Endometrium (tissue), 2 donors: ENCODE data around the gene SMCO2.

Experiments
- FAIRE-seq: peaks from 2 replicates; lab custom pipeline; 2012; peaks lifted over from hg19 to GRCh38; lab: Jason Lieb, UNC
- donor health status: control.
- donor health status: control.

SMCO2 gene

GRCh38 chr12:27500546-27500945 is 54.0 kb downstream of the SMCO2 start:
- no peak for FAIRE-seq

GRCh38 chr12:27502021-27502435 is 55.5 kb downstream of the SMCO2 start:
- FAIRE-seq = no peak

- FAIRE-seq = no peak
Measured at GRCh38 chr12:27504507-27504906, 58.0 kb downstream of the SMCO2 start.

- FAIRE-seq = no peak
Measured at GRCh38 chr12:27505109-27505508, 58.6 kb downstream of the SMCO2 start.

GRCh38 chr12:27505761-27506160 is 59.2 kb downstream of the SMCO2 start:
- no peak for FAIRE-seq

GRCh38 chr12:27506645-27507189 is 60.2 kb downstream of the SMCO2 start:
- no peak for FAIRE-seq

GRCh38 chr12:27508736-27509431 is 62.3 kb downstream of the SMCO2 start:
- FAIRE-seq = no peak

- no peak for FAIRE-seq
Measured at GRCh38 chr12:27511031-27511722, 64.6 kb downstream of the SMCO2 start.

GRCh38 chr12:27511723-27512045 is 65.1 kb downstream of the SMCO2 start:
- FAIRE-seq = no peak

GRCh38 chr12:27513155-27513824 is 66.8 kb downstream of the SMCO2 start:
- no peak for FAIRE-seq

- no peak for FAIRE-seq
Measured at GRCh38 chr12:27515671-27516070, 69.1 kb downstream of the SMCO2 start.

GRCh38 chr12:27516625-27517024 is 70.1 kb downstream of the SMCO2 start:
- FAIRE-seq = no peak

- FAIRE-seq = no peak
Measured at GRCh38 chr12:27517546-27517945, 71.0 kb downstream of the SMCO2 start.

- FAIRE-seq = no peak
Measured at GRCh38 chr12:27517961-27518665, 71.6 kb downstream of the SMCO2 start.

GRCh38 chr12:27521066-27521465 is 74.5 kb downstream of the SMCO2 start:
- FAIRE-seq = no peak

- FAIRE-seq = no peak
Measured at GRCh38 chr12:27521981-27522380, 75.4 kb downstream of the SMCO2 start.

- no peak for FAIRE-seq
Measured at GRCh38 chr12:27523305-27523641, 76.7 kb downstream of the SMCO2 start.

- FAIRE-seq = peak; percentile 93
Measured at GRCh38 chr12:27523642-27524493, 77.3 kb downstream of the SMCO2 start, which contains the start of gene PPFIBP1. TSS of gene PPFIBP1 (plus strand) at chr12:27524206. CDS start at chr12:27633397, 109,191 bp downstream.

GRCh38 chr12:27524494-27524835 is 77.9 kb downstream of the SMCO2 start:
- FAIRE-seq = no peak

- no peak for FAIRE-seq
Measured at GRCh38 chr12:27524839-27525753, 78.6 kb downstream of the SMCO2 start.

- no peak for FAIRE-seq
Measured at GRCh38 chr12:27527512-27527911, 81.0 kb downstream of the SMCO2 start.
